AG04449 (cell line): ENCODE measurements around the gene SUGCT.

ENCODE experiments used
- CTCF ChIA-PET: fragments of 350-600 bp; formaldehyde crosslinking; extraction: SDS; loops from one replicate; lab custom pipeline; 2021; ENCODE audit warnings: antibody characterized with exemption; lab: Yijun Ruan, JAX
- POLR2A ChIA-PET: fragments of 400-600, 350-600 bp; formaldehyde crosslinking; extraction: SDS; loops from one replicate; lab custom pipeline; 2020; ENCODE audit warnings: antibody characterized with exemption, inconsistent platforms; lab: Yijun Ruan, JAX
- DNase-seq: peaks from one replicate; pipeline ENCODE4 v3.0.0-alpha.2; 2010; ENCODE audit warnings: low read depth, low spot score
- H3K4me3 ChIP-seq: 2 replicates; pipeline ENCODE4 v1.5.1; 2011; ENCODE audit warnings: low read depth, mild to moderate bottlenecking, control low read depth, low read length
- CTCF ChIP-seq: IDR thresholded peaks from one replicate; pipeline ENCODE4 v1.5.1; 2011; ENCODE audit warnings: mild to moderate bottlenecking, moderate library complexity, low read length, control low read depth, inconsistent platforms; ENCODE audit not compliant: insufficient read depth; ENCODE audit errors: missing control alignments

SUGCT gene

GRCh38 chr7:40842641-40843040 lies 707.8 kb downstream of the SUGCT start:
- no peak for DNase-seq
- POLR2A ChIA-PET: no interaction called here
- CTCF ChIA-PET: interaction anchor here (1.3 to 1.7 kb wide), 2 partner anchors 8 to 35 kb away, joined by 3 to 5 read pairs; no protein-coding TSS in a partner anchor
- H3K4me3 ChIP-seq: no peak overlapping the region
- no peak for TF ChIP-seq CTCF

DNA sequence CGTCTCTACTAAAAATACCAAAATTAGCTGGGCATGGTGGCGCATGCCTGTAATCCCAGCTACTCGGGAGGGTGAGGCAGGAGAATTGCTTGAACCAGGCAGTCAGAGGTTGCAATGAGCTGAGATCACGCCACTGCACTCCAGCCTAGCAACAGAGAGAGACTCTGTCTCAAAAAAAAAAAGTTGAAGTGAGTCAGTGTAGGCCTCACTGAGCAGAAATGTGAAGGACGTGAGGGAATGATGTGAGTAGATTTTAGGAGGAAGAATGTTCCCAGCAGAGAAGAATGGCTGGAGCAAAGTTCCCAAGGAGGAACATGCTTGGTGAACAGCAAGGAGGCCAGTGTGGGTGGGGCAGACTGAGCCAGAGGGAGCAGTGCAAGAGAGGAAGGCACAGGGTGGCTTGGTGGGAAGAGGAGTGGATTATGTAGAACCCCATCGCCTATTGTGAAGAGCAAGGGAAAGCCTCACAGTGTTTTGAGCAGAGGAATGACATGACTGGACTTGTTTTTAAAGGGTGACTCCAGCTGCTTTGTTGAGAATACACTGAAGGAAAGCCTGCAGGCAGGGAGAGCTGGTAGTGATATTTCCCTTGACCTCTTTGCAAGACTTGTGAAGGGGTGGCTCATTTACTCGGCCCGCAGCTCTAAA lies 708.7 kb downstream of the SUGCT start:
- POLR2A ChIA-PET: no interaction called here
- no peak for TF ChIP-seq CTCF
- DNase-seq: no peak
- CTCF ChIA-PET: interaction anchor here (1.3 to 1.7 kb wide), 2 partner anchors 9 to 34 kb away, joined by 3 to 5 read pairs; no protein-coding TSS in a partner anchor
- H3K4me3 ChIP-seq: no peak overlapping the region

DNA sequence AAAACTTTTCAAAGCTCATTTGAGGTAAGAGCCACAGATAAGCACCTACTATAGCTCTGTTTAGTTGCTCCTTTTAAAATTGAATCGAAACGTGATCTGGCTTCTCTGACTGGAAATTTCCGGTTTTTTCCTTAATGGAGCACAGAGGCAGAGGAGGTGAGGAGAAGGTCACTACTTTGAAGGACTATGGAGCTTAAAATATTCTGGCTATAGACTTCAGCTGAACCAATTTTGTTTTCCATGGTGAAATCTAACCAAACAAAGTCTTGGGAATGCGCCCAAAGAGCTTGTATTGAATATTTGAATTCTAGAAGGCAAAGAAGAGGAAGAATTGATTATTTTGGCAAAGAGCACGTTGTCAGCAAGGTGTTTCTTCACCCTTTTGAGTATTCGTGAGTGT lies 711.1 kb downstream of the SUGCT start:
- ChIA-PET POLR2A (no interaction called here), CTCF (no interaction called here)
- DNase-seq: no peak
- no peak overlapping the region for H3K4me3 ChIP-seq
- no peak for TF ChIP-seq CTCF

DNA sequence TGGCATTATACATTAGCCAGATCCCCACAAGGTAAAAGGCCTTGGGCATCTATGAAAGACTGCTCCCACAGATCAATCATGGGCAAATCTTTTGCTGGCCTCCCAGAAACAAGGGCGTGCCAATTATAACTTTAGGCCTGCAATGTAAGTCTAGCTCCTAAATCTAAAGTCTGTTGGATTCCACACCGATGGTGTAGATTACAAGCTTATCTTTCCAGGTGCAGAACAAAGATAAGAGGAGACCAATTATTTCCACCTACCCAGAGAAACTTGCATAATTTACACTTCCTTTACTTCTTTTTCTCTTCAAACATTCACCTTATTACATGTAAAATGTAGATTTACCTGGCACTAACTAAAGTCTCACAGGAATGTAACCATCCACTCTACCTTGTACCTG lies 713.1 kb downstream of the SUGCT start:
- CTCF ChIA-PET: no interaction called here
- no peak for DNase-seq
- POLR2A ChIA-PET: no interaction called here
- no peak for TF ChIP-seq CTCF
- H3K4me3 ChIP-seq: no peak overlapping the region

DNA sequence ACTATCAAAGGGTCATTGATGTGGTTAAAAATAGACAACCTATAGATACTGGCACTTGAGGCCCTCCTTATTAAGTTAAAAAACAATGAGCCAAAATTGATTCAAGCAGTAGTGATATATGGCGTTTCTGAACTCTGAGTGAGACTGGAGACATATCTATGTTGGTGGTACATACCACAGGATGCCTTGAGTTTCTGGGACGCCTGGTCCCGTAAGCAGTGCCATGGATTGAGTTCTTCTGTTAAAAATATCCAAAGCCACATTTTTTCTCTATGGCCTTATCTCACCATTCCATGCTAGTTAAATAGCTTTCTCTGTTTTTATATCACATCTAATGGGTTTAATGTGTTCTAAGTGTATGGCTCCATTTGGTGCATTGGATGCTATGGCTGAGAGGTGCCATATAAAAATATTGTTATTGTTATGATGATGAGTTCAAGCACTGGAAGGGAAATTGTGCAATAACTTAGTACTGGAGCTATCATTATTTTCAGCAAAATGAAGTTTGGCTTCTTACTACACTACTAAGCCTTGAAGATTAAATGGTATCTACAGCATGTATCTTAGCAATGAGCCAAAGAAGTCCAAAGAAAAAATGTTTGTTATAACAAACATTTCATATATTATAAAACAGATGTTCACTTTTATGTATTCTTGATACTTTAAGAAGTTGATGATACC lies 713.9 kb downstream of the SUGCT start:
- H3K4me3 ChIP-seq: no peak overlapping the region
- no peak for DNase-seq
- no peak for TF ChIP-seq CTCF
- POLR2A ChIA-PET: no interaction called here
- CTCF ChIA-PET: no interaction called here

- DNase-seq: no peak
- H3K4me3 ChIP-seq: no peak overlapping the region
- TF ChIP-seq CTCF: no peak
- ChIA-PET POLR2A (no interaction called here), CTCF (interaction anchor here (0.7 kb wide), 1 partner anchor 14 kb away, joined by 3 read pairs; no protein-coding TSS in a partner anchor)
Observed at GRCh38 chr7:40850017-40850416, 715.2 kb downstream of the SUGCT start.
